Sciatic nerve (tissue), 2 donors: ENCODE data around the gene LYPD6B. TPM values are rescaled to one million over a fixed set of nuclear protein-coding genes. Genes with fewer than 3 reads are reported as not detected.

Experiments used
- ATAC-seq: fragments of 200-7000 bp; cut with Tn5 transposase; one replicate; pipeline ENCODE4 v1.9.1; 2020; ENCODE audit warnings: mild to moderate bottlenecking, moderate library complexity
- DNase-seq: peaks from one replicate; pipeline ENCODE4 v3.0.0-alpha.2; 2020; ENCODE audit warnings: low spot score
- intact Hi-C: fragments of 100-400 bp; cut with DNase I; formaldehyde crosslinking; loops from one replicate; pipeline ENCODE4 v1.14.2; 2022
- total RNA-seq: library from RNA; stranded (reverse); fragmentation: NEBNext Ultra II Directional; extraction: Animal tissue kit (Norgen Biotek cat#: 25700); gene quantifications from one replicate; pipeline ENCODE4 v1.2.1, GENCODE V29; 2021
- donor health status: DM: no; HTN: no; CAD: no.
- donor health status: DM: no; HTN: no; CAD: no.

The LYPD6B gene
- total RNA-seq = not detected

DNA sequence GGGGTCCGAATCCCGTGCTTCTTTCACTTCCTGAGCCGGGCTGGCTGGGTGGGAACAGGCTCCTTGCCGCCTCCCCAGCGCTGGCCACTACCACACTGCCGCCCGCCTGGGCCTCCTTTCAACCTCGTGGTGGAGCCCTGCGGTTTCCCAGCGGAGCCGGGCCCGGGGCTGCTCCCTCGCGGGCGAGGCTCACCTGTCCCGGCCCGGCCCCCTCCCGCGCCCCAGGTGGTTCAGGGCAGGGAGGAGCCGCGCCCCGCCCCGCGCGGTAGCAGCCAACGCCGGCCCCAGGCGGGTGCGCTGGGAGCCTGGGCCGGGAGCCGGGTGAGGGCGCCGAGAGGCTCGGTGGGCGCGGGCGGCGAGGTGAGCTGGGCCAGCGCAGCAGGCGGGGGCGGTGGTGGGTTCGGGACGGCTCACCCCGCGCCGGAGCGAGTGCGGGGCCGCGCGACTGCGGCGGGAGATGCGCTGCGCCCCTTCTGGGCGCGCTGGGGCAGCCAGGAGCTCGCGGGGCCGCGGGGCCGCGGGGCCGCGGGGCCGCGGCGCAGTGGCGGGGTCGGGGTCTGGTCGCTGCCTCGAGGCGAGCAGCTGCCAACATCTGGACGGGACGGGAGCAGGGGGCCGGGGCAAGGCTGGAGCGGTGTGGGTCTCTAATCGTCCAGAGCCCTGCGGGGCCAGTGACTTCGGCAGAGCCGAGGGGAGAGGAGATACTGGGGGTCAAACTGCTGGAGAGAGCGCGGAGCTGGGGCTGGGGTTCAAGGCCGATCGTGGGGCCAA, at the start of gene LYPD6B:
Gene LYPD6B (plus strand): TSS at position 258 of the 771 bp plus-strand sequence. CDS start 92,250 bp downstream, outside the sequence.
- intact Hi-C loops = no loop called here
- ATAC-seq (peak; percentile 17), DNase-seq (no peak)

DNA sequence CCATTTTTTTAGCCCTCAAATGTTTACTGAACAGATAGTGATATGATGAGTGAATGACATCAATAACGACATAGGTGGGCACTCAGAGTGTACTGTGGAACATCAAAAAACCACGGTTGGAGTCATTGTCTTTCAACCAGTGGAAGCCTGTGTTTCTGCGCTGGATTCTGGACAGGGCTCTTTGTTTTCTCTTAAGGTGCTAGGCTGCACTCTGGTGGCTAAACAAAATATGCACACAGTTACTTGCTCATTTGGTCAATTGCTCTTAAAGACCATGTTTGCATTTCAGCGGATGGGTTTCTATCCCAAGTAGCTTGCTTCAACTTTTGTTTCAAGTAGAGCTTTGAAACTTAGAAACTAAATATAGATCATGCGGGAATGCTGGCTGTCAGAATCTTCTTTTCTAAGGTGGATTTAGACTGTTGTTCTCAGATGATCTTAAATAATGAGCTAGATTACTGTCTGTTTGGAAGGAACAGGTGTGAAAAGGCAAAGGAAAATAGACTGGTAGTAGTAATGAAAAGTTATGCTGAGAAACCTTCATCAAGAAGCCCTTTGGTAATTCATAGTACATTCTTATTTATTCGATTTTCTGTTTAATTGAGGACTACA, 48.5 kb upstream of the LYPD6B start:
- ATAC-seq (peak; percentile 87), DNase-seq (no peak)
- intact Hi-C loops = no loop called here

DNA sequence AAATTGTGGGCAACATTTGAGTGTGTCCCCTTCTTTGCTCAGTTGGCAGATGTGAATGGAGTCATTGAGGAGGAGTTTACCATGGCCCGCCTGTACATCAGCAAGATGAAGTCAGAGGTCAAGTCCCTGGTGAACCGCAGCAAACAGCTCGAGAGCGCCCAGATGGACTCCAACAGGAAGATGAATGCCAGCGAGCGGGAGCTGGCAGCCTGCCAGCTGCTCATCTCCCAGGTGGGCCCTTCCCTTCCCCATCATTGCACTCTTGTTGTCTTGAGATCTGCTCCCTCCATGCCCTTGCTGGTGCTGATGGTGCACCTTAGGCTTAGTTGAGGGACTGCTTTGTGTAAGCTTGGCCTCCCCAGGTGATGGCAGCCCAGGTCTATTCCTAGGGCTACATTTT, 47.5 kb upstream of the LYPD6B start:
- DNase-seq (no peak), ATAC-seq (no peak)
- intact Hi-C loops = no loop called here

GRCh38 chr2:148992448-148992847, 46.1 kb upstream of the LYPD6B start:
- ATAC-seq (no peak), DNase-seq (no peak)
- intact Hi-C loops = no loop called here

- intact Hi-C loops = no loop called here
- DNase-seq (no peak), ATAC-seq (no peak)
These were observed 45.1 kb upstream of the LYPD6B start for GRCh38 chr2:148993351-148993750.

DNA sequence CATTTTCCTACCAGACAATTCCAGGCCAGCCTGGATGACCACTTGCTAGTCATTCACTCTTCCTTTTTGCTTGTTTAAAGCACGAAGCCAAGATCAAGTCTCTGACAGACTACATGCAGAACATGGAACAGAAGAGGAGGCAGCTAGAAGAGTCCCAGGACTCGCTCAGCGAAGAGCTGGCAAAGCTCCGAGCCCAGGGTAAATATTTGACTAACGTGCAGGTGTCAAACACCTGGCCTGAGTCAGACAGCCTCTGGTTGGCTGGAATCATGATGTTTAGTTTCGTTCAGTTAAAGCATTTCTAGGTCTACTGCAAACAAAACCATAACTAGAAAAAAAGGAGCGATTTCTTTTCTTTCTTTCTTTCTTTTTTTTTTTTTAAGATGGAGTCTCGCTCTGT, 44.2 kb upstream of the LYPD6B start:
- intact Hi-C loops = no loop called here
- ATAC-seq = no peak

DNA sequence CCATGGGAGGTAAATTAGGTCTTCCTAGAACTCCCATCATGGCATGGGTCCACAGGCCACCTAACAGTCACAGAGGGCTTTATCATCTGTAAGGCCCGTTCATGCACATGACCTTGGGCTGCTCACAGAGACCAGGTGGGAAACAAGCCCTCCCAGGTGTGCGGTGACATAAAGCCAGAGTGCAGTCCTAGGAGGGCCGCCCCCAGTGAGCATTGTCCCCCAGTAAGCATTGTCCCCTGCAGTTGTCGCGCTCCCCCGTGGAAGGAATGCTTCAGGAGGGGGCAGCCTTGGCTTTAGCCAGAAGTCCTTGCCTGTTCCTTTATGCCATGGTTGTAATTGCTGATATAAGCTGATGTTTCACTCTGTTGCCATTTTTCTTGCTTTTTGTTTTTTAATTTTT, 41.7 kb upstream of the LYPD6B start:
- DNase-seq (no peak), ATAC-seq (no peak)
- intact Hi-C loops = no loop called here

More for the DNA sequence above, 44.2 kb upstream of the LYPD6B start:
- DNase-seq = no peak

DNA sequence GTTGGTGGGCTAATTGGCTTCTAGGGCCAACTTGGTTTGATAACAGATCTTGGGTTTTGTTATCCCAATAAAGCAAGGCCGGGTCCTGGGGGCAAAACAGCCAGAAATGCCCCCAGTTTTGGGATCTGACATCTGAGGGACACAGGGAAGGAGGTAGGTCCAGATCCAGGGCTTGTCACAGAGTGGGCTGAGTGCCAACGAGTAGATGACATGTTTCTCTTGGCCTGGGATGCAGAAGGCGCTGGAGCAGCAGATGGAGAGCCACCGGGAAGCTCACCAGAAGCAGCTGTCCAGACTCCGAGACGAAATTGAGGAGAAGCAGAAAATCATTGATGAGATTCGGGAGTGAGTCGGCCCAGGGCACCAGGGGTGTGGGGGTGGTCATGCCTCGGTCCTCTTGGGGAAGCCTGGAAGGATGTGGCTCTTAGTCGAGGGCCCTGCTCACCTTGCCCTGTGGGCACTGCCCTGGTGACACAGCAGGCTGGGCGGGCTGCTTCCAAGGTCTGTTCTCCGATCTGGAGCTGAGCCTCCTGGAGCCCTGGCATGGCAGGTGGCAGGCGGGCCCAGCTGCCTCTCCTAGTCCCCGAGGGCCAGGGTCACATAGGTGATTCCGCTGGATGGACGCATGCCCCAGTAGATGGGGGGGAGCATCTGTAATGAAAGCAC, 40.2 kb upstream of the LYPD6B start:
- ATAC-seq (no peak), DNase-seq (no peak)
- intact Hi-C loops = no loop called here

- intact Hi-C loops = no loop called here
- no peak for DNase-seq
- ATAC-seq = no peak
These were observed 39.7 kb upstream of the LYPD6B start for GRCh38 chr2:148998831-148999200.

DNA sequence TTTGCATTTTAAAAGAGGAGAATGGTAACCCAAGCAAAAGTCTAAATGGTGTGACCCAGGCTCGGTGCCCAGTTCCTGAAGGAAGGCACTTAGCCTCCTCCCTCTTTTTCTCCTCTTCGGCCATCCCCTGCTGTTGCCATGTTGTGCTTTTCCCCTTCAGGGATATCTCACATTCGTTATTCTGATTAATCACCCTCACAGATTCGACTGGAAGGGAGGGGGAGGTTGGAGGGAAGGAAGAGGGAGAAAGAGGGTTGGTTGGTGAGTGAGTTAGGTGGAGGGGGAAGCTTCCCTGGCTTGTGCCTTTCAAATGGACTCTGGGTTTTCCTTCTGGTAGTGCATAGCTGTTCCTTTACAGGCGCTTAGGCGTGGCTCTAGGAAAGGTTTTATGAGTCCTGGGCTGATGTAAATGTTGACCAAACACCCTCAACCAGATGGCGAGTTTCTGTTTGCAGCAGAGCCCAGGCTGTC, 39.0 kb upstream of the LYPD6B start:
- ATAC-seq (no peak), DNase-seq (no peak)
- intact Hi-C loops = no loop called here

DNA sequence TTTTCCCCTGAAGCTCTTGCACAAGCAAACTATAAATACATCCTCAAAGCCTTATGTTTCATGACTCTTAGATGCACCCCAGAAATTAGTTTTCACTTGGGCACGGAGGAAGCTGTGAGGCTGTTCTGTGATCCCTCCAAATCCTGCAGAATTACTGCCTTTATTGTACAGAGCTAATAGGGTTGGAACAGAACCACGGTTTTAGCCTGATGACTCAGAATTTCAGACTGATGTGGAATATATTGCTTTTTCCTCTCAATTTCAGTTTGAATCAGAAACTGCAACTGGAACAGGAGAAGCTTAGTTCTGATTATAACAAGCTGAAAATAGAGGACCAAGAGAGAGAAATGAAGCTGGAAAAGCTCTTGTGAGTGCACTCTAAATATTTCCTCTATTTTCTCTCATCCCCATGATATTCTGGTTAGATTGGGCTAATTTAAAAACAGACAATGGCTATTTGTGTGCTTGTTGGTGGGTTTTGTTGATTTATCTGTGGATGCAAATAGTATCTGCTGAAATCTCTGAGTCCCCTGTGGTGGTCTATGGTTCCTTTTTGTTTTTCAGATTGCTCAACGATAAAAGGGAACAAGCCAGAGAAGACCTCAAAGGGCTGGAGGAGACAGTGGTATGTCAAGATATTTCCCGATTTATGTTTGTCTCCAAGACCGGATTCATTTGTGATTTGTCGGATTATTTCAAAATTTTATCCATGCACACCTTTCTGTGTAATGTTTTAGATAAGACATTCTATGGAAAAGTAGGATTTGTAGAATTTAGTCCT, 38.2 kb upstream of the LYPD6B start:
- intact Hi-C loops = no loop called here
- no peak for DNase-seq
- ATAC-seq = no peak

DNA sequence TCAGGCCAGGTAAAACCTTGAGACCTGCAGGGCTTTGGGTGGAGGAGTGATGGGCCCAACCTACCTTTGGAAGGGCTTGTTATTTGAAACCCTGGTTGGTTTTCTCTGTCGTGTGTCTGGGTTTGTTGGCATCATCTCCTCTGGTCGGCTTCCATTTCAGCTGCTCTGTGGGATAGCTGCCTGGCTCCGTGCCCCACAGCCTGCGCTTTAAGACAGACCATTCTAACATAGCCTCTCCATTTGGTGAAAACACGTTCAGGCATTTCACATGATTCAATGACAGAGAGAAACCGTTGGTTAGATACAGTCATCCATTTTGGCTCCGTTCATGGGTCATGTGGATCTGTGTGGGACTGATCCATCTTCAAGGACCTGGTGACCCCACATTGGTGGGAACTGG, 37.0 kb upstream of the LYPD6B start:
- no peak for ATAC-seq

GRCh38 chr2:149002378-149002890, 36.1 kb upstream of the LYPD6B start:
- DNase-seq = no peak
- no peak for ATAC-seq
- intact Hi-C loops = no loop called here

More for the DNA sequence above, 37.0 kb upstream of the LYPD6B start:
- intact Hi-C loops = no loop called here
- DNase-seq = no peak

GRCh38 chr2:149002891-149003740, 35.4 kb upstream of the LYPD6B start:
- ATAC-seq (no peak), DNase-seq (no peak)
- intact Hi-C loops = no loop called here

DNA sequence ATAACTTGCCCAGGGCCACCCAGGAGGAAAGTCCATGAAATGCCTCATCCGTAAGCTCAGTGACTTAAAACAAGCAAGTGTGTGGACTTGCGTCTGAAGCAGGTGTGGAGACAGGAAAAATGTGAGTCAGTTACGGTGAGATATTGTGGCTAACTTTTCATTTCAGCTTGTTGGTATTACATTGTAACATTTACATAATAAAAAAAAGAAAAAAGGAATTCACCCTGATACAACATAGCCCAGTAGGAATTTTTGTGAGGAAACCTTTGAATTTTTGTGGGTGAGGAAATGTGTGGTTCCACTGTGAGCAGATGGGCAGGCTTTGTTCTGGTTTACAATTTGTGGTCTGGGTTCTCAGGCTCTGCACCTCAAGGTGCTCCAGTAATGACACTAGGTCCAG, 33.7 kb upstream of the LYPD6B start:
- ATAC-seq = no peak
- intact Hi-C loops = no loop called here
- DNase-seq = no peak

GRCh38 chr2:149005471-149006077, 32.9 kb upstream of the LYPD6B start:
- ATAC-seq (peak; percentile 20), DNase-seq (no peak)
- intact Hi-C loops = no loop called here

GRCh38 chr2:149006883-149007543, 31.5 kb upstream of the LYPD6B start:
- intact Hi-C loops = no loop called here
- ATAC-seq = no peak
- no peak for DNase-seq
